ENCODE results near the gene MYDGF.

MYDGF gene

DNA sequence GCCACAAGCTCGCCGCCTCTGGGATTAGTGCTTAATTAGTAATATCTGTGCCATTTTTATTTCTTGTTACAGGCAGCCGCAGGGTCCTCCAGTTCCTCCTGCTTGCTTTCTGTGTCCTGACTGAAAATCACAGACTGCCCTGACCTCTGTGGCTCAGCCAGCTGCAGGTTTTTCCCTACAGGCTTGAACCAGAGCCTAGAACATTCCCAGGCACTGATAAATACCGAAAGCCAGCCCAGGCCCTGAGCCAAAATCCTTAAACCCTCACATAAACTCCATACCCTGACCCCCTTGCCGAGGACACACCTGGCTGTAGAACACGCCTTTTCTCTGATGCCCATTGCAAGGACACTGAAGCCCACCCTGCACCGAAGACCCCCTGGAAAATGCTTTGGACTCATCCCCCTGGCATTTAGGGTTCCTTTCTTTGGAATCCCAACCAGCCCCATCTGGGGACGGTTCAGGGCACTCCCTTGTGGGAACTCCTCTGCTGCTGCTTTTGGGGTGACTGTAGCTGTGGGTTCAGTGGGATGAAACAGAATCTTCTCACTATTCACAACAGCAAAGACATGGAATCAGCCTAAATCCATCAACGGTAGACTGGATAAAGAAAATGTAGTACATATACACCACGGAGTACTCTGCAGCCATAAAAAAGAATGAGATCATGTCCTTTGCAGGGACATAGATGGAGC, 38.0 kb upstream of the MYDGF start:
- ChIA-PET POLR2A (ENCODE audit: low non-redundant PET) (no interaction called here), CTCF (interaction anchor here (0.5 kb wide), 1 partner anchor 275 kb away, joined by 3 read pairs; no protein-coding TSS in a partner anchor)
- DNase-seq (ENCODE audit: low spot score): no peak
- peak overlapping the region; percentile 100 for H3K27ac ChIP-seq
- TF ChIP-seq, protein P1, sequence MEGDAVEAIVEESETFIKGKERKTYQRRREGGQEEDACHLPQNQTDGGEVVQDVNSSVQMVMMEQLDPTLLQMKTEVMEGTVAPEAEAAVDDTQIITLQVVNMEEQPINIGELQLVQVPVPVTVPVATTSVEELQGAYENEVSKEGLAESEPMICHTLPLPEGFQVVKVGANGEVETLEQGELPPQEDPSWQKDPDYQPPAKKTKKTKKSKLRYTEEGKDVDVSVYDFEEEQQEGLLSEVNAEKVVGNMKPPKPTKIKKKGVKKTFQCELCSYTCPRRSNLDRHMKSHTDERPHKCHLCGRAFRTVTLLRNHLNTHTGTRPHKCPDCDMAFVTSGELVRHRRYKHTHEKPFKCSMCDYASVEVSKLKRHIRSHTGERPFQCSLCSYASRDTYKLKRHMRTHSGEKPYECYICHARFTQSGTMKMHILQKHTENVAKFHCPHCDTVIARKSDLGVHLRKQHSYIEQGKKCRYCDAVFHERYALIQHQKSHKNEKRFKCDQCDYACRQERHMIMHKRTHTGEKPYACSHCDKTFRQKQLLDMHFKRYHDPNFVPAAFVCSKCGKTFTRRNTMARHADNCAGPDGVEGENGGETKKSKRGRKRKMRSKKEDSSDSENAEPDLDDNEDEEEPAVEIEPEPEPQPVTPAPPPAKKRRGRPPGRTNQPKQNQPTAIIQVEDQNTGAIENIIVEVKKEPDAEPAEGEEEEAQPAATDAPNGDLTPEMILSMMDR (conservative IDR thresholded peaks at IDR 0.05; ENCODE audit: low read depth): no peak

DNA sequence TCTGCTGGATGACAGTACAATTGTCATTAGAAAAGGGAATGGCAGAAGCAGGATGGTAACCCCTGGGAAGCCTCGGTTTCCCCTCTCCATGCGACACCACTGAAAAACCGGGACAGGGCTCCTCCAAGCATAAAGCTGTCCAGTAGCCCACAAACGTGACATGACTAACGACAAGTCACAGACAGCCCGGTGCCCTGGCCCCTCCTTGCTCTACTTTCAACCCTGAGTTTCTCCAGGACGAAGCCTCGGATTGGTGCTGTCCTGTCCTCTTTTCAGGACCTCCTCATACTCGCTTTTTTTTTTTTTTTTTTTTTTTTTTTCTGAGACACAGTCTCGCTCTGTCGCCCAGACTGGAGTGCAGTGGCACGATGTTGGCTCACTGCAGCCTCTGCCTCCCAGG, 37.2 kb upstream of the MYDGF start:
- ChIA-PET POLR2A (ENCODE audit: low non-redundant PET) (no interaction called here), CTCF (no interaction called here)
- DNase-seq (ENCODE audit: low spot score): no peak
- H3K27ac ChIP-seq: peak overlapping the region; percentile 100
- TF ChIP-seq, protein P1 (conservative IDR thresholded peaks at IDR 0.05; ENCODE audit: low read depth): no peak

GRCh38 chr19:4705413-4706131, 35.4 kb upstream of the MYDGF start:
- ChIA-PET POLR2A (ENCODE audit: low non-redundant PET) (no interaction called here), CTCF (interaction anchor here (0.6 kb wide), 1 partner anchor 309 kb away, joined by 7 read pairs; no protein-coding TSS in a partner anchor)
- DNase-seq (ENCODE audit: low spot score): no peak
- peak overlapping the region; percentile 100 for H3K27ac ChIP-seq
- TF ChIP-seq, protein P1 (conservative IDR thresholded peaks at IDR 0.05; ENCODE audit: low read depth): no peak

DNA sequence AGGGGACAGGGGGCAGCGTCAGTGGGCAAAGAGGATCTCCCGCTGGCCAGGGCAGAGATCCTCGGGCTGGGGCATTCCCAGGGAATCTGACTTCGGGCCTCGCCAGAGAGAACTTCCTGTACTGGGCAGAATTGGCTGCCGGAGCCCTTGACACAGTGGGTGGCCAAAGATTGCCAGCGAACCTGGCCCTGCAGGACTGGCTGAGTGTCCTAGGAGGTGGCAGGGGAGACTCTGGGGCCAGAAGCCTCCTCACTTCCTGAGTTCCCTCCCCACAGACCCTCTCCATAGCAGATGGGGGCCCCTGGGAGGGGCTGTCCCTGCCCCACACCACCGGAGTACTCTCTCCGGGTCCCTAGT, 34.2 kb upstream of the MYDGF start:
- POLR2A ChIA-PET (ENCODE audit: low non-redundant PET): no interaction called here
- peak overlapping the region; percentile 100 for H3K27ac ChIP-seq
- DNase-seq (ENCODE audit: low spot score): no peak
- CTCF ChIA-PET: no interaction called here
- TF ChIP-seq, protein P1 (conservative IDR thresholded peaks at IDR 0.05; ENCODE audit: low read depth): no peak

DNA sequence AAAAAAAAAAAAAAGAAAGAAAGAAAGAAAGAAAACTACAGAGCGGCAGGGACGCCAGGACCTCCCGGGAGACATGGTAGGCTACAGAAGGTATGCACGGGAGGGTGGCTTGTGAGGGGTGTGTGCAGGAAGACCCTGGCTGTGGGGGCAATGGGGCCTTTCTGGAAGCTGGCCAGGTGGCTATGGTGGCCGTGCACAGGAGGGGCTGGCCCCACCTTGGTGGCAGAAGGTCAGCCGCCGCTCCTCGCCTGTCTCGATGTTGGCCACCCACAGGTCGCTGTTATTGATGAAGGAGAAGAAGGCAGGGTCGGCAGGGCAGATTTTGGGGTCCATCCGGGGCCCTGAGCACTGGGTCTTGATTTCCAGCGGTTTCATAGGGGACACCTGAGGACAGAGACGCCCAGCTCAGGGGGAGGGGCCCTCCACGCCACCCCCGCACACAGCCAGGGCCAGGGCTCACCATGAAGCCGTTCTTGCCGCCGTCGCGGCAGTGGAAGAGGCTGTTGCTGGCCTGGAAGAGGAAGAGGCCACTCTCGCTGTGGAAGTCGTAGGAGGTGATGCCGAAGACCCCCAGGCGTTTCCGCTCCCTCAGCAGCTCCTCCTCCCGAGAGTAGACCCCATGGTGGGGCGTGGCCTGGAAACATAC, 33.7 kb upstream of the MYDGF start:
- CTCF ChIA-PET: no interaction called here
- TF ChIP-seq, protein P1 (conservative IDR thresholded peaks at IDR 0.05; ENCODE audit: low read depth): no peak
- POLR2A ChIA-PET (ENCODE audit: low non-redundant PET): interaction anchor here (0.6 kb wide), 1 partner anchor 40 kb away, joined by 3 read pairs; no protein-coding TSS in a partner anchor
- DNase-seq (ENCODE audit: low spot score): no peak
- peak overlapping the region; percentile 100 for H3K27ac ChIP-seq

GRCh38 chr19:4702764-4703163, 32.6 kb upstream of the MYDGF start:
- DNase-seq (ENCODE audit: low spot score): no peak
- ChIA-PET CTCF (no interaction called here), POLR2A (ENCODE audit: low non-redundant PET) (no interaction called here)
- TF ChIP-seq, protein P1 (conservative IDR thresholded peaks at IDR 0.05; ENCODE audit: low read depth): no peak
- peak overlapping the region; percentile 100 for H3K27ac ChIP-seq

Measured in RWPE1 (cell line).